GM12878 (cell line): ENCODE results near the gene CCDC80. TPM values are rescaled to one million over a fixed set of nuclear protein-coding genes. Genes with fewer than 3 reads are reported as not detected.
"Not testable (repeated sequence)": the region's sequence is repeated elsewhere in the genome, so short reads cannot be mapped to it uniquely, and the experiment has no call there.

Experiments used
- ATAC-seq: fragments of 200-7000 bp; cut with Tn5 transposase; 3 replicates; pipeline ENCODE4 v1.9.1; 2020; ENCODE audit warnings: mild to moderate bottlenecking, moderate library complexity
- BruUV-seq: library from RNA; stranded (reverse); fragments of 400-500 nt; replicated peaks from 2 replicates; lab custom pipeline; 2021; lab: Mats Ljungman, UMichigan
- CTCF ChIA-PET: fragments of 300-600 bp; sonication (Branson Sonifier 250); formaldehyde crosslinking; extraction: SDS; loops from one replicate; lab custom pipeline; 2021; ENCODE audit warnings: inconsistent platforms; lab: Yijun Ruan, JAX
- POLR2A ChIA-PET: fragments of 350-600 bp; formaldehyde crosslinking; extraction: SDS; loops from one replicate; lab custom pipeline; 2021; ENCODE audit warnings: inconsistent platforms; lab: Charles Lee
- RAD21 ChIA-PET: fragments of 300-600 bp; sonication (Branson Sonifier 250); formaldehyde crosslinking; loops from one replicate; lab custom pipeline; 2023; ENCODE audit warnings: antibody characterized with exemption; ENCODE audit not compliant: unreplicated experiment; lab: Charles Lee
- SMC1A ChIA-PET: fragments of 300-600 bp; sonication (Branson Sonifier 250); formaldehyde crosslinking; loops from one replicate; lab custom pipeline; 2023; ENCODE audit not compliant: unreplicated experiment, uncharacterized antibody; lab: Charles Lee
- DNase-seq: peaks from one replicate; pipeline ENCODE4 v3.0.0-alpha.2; 2011; ENCODE audit warnings: low read depth, low spot score
- FAIRE-seq: peaks from 3 replicates; lab custom pipeline; 2011; peaks lifted over from hg19 to GRCh38; lab: Jason Lieb, UNC
- H2AFZ ChIP-seq: 2 replicates; pipeline ENCODE4 v1.6.0; 2011; ENCODE audit warnings: low read depth, low read length, control low read depth; ENCODE audit not compliant: control insufficient read depth
- H3K27ac ChIP-seq: 2 replicates; pipeline ENCODE4 v1.5.1; 2011; ENCODE audit warnings: control low read depth; ENCODE audit not compliant: control insufficient read depth, insufficient read depth
- H3K27me3 ChIP-seq, 2 experiments: replicated peaks in 1 of 2; 2 replicates each; pipeline versions ENCODE4 v1.6.0 to v1.6.1; 2011; ENCODE audit warnings: low read length in 1 of 2; ENCODE audit not compliant: control insufficient read depth in 2 of 2, insufficient read depth in 2 of 2
- H3K36me3 ChIP-seq, 2 experiments: 2 replicates each; pipeline ENCODE4 v1.5.1; 2011; ENCODE audit warnings: low read length in 1 of 2; ENCODE audit not compliant: control insufficient read depth in 2 of 2, insufficient read depth in 2 of 2
- H3K4me1 ChIP-seq: 2 replicates; pipeline ENCODE4 v1.6.1; 2011; ENCODE audit warnings: mild to moderate bottlenecking, low read length, moderate library complexity, mixed read lengths; ENCODE audit not compliant: control insufficient read depth, insufficient read depth
- H3K4me2 ChIP-seq: 2 replicates; pipeline ENCODE4 v1.6.0; 2011; ENCODE audit warnings: control low read depth; ENCODE audit not compliant: control insufficient read depth, insufficient read depth
- H3K4me3 ChIP-seq: fragments of 200-600 bp; sonication (generic); 2 replicates; pipeline ENCODE4 v1.5.1; 2016
- H3K79me2 ChIP-seq: 2 replicates; pipeline ENCODE4 v1.6.0; 2011; ENCODE audit warnings: low read length; ENCODE audit not compliant: control insufficient read depth, insufficient read depth
- H3K9ac ChIP-seq: 2 replicates; pipeline ENCODE4 v1.8.0; 2011; ENCODE audit warnings: low read length, control low read depth, mixed read lengths; ENCODE audit not compliant: control insufficient read depth, insufficient read depth
- H3K9me3 ChIP-seq: replicated peaks from 3 replicates; pipeline ENCODE4 v1.5.1; 2011; ENCODE audit warnings: mild to moderate bottlenecking, low read length; ENCODE audit not compliant: control insufficient read depth, insufficient read depth
- H4K20me1 ChIP-seq: 2 replicates; pipeline ENCODE4 v1.6.0; 2011; ENCODE audit not compliant: control insufficient read depth, insufficient read depth
- ASH2L ChIP-seq: fragments of 300-600, 200-600 bp; sonication (generic); IDR thresholded peaks from 2 replicates; pipeline ENCODE4 v1.6.1; 2017; ENCODE audit warnings: low read depth, mild to moderate bottlenecking, borderline replicate concordance
- IKZF1 ChIP-seq: fragments of 450-650 bp; conservative IDR thresholded peaks from 2 replicates; pipeline ENCODE4 v1.6.1; 2017; ENCODE audit warnings: antibody characterized with exemption, mild to moderate bottlenecking
- USF2 ChIP-seq: IDR thresholded peaks from 2 replicates; pipeline ENCODE4 v1.6.1; 2011; ENCODE audit warnings: low read depth, low read length, improper control_type of control experiment, borderline replicate concordance
- WGBS: methylation state at CpG from one replicate; pipeline ENCODE4 v1.1.6; 2016; ENCODE audit warnings: low lambda C conversion rate; ENCODE audit not compliant: insufficient replicate concordance, insufficient coverage; ENCODE audit errors: missing lambda C conversion rate; 5-methylcytosine and 5-hydroxymethylcytosine counted together
- in situ Hi-C: fragments of 300-500 bp; cut with MboI; formaldehyde crosslinking; loops from 9 replicates; pipeline ENCODE4 v1.14.3; 2018; ENCODE audit warnings: mixed read lengths
- intact Hi-C: fragments of 100-400 bp; cut with micrococcal nuclease; formaldehyde crosslinking; loops from one replicate; pipeline ENCODE4 v1.14.2; 2022; ENCODE audit not compliant: unreplicated experiment
- polyA plus RNA-seq, 11 experiments: library from polyadenylated mRNA; depleted of rRNA in 4 of 11; unstranded in 6 of 11; stranded (reverse) in 5 of 11; fragments of >200 nt; fragmentation: Nextera tagmentation in 4 of 11; fragmentation: Illumina TruSeq in 1 of 11; extraction: Ambion mirVana in 4 of 11; extraction: Trizol in 1 of 11; gene quantifications; 1 replicate in 1 of 11; 2 replicates in 10 of 11; pipeline versions ENCODE4 v1.2.1 to v1.2.3, GENCODE V29; 2011 to 2016; ENCODE audit warnings: inconsistent platforms in 2 of 11, missing spikeins in 2 of 11, low read depth in 1 of 11
- total RNA-seq, 4 experiments: library from RNA; depleted of rRNA in 3 of 4; stranded (reverse); fragments of >200 nt in 3 of 4; fragmentation: Illumina TruSeq in 1 of 4; extraction: Trizol in 1 of 4; gene quantifications; 2 replicates each; pipeline versions ENCODE4 v1.2.1 to v1.2.3, GENCODE V29; 2013 to 2021

Gene CCDC80
- total and polyA plus RNA-seq, 10 of the 15 experiments (the other 5 are each of a cell fraction or from before 2014, with no cell fraction given), result 0.01 to 0.59 (median 0.21) TPM; not detected in 5

- H3K4me2 ChIP-seq, H3K4me1 ChIP-seq, FAIRE-seq, H3K27ac ChIP-seq, RAD21 ChIA-PET, ATAC-seq, H3K4me3 ChIP-seq, CTCF ChIA-PET, H3K9ac ChIP-seq, H3K9me3 ChIP-seq, H3K79me2 ChIP-seq, BruUV-seq, H2AFZ ChIP-seq, intact Hi-C loops, SMC1A ChIA-PET, H3K36me3 ChIP-seq, DNase-seq, H4K20me1 ChIP-seq, in situ Hi-C loops, POLR2A ChIA-PET: not testable (repeated sequence)
- peaks cover 1 to 12% of the 10 kb centered on the region in 2 experiments; a peak in 3 of 4 replicates for H3K27me3 ChIP-seq
- 73% methylated on average over 6 of the region's 9 CpGs for WGBS
These were observed 24.1 kb upstream of the CCDC80 start for GRCh38 chr3:112665009-112665408.

- H3K27me3 ChIP-seq, result no peaks in the 10 kb centered on the region; a peak in 1 of 4 replicates
- H3K9ac ChIP-seq, result no peak overlapping the region
- no peak overlapping the region for H3K27ac ChIP-seq
- DNase-seq, result no peak
- RAD21 ChIA-PET, result no interaction called here
- H3K9me3 ChIP-seq, result no peaks in the 10 kb centered on the region
- no peak overlapping the region for H3K4me2 ChIP-seq
- intact Hi-C loops, result no loop called here
- H3K36me3 ChIP-seq, result no peaks in the 10 kb centered on the region
- no TSS peak for BruUV-seq
- POLR2A ChIA-PET, result no interaction called here
- TF ChIP-seq IKZF1 (no peak), USF2 (no peak), ASH2L (no peak)
- no peak overlapping the region for H3K4me3 ChIP-seq
- H3K79me2 ChIP-seq, result no peaks in the 10 kb centered on the region
- CTCF ChIA-PET, result interaction anchor here (1.5 to 5.6 kb wide), 2 partner anchors 14 to 323 kb away, joined by 5 to 28 read pairs; partner anchors contain the start of gene CCDC80
- in situ Hi-C loops, result no loop called here
- ATAC-seq, result no peak
- SMC1A ChIA-PET, result no interaction called here
- H4K20me1 ChIP-seq, result no peaks in the 10 kb centered on the region
- FAIRE-seq, result no peak
- H3K4me1 ChIP-seq, result no peaks in the 10 kb centered on the region
- H2AFZ ChIP-seq, result no peak overlapping the region
These were observed 15.1 kb upstream of the CCDC80 start for GRCh38 chr3:112656043-112656442.
